NT2/D1 (cell line): ENCODE data around the gene SRI.

Experiments used
- SUZ12 ChIP-seq: IDR thresholded peaks from 2 replicates; pipeline ENCODE4 v1.6.1; 2011; ENCODE audit not compliant: insufficient read length, insufficient read depth; ENCODE audit errors: extremely low read depth
- YY1 ChIP-seq: IDR thresholded peaks from 2 replicates; pipeline ENCODE4 v1.6.1; 2011; ENCODE audit not compliant: insufficient read length, insufficient read depth

GRCh38 chr7:88215295-88215694 lies 4.5 kb downstream of the SRI start:
- TF ChIP-seq YY1 (no peak), SUZ12 (no peak)
